HG03139 (cell line): ENCODE results near the gene PCDH15.

ENCODE experiments used
- ATAC-seq: cut with Tn5 transposase; IDR thresholded peaks from one replicate; pipeline ENCODE4 v1.9.1; 2021; ENCODE audit not compliant: unreplicated experiment

PCDH15 gene

DNA sequence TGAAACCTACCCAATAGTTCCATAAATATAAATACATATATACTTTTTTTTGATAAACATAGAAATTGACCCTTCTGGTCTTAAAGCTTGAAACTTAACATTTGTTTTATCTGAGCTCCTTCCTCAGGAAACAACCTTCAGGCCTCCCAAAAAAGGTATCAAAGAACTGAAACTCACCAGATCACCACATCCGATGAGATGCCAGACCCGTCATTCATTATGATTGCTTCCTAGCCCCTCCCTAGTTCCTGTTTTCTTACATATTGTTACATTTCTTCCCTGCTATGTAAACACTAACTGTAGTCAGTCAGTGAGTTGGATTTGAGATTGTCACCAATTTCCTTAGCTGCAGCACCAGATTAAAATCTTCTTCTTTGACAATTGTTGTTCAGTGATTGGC lies 663.6 kb downstream of the PCDH15 start:
- ATAC-seq = no peak

DNA sequence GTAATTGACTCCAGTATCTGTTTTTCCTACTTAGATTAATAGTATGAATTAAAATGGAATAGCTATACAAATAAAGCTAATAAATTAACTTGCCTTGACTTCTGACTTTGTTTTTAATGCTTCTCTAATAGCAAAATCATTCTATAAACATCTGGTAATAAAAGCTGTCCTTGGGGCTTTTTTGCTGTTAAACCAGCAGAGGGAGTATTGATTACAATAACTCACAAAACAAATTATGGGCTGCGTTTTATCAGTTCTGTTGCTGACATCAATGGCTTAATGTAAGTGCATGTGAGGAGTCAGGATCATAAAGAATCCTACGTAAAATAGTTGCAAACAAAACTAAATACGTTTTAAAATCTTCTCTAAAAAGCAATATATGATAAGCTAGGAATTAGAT lies 667.8 kb downstream of the PCDH15 start:
- no peak for ATAC-seq

DNA sequence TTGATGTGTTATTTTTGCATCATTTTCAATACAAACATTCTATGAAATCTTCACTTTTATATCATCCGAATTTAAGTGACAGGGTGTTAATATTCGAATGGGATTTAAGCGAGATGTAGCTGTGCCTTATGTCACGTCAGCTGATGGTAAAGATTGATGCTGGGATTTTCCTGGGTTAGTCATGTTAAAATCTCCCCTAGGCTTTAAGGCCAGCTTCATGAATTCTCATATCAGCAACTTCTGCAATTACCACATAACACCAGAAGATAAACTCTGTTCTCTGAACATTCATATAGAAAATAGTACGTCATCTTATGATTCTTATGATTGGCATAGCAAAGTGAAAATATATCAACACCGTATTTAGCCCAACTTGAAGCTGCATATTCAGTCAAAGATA lies 669.2 kb downstream of the PCDH15 start:
- ATAC-seq = no peak

DNA sequence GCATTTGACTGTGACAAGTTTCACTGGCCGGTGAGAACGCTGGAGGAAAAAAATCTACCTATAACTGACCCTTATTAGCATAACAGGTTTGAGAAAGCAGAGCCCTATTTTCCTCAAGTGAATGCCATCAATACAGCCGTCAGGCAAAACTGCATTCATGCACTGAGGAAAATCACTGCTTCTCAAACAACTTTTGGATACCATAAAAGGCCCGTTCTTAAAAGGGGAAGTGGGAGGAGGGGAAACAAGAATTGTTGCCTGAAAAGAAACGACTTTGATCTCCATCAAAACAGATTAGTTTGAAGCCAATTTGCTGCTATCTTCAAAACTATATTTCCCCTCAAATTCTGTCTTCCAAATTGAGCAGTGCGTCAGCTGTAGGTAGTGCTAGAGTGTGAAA lies 670.6 kb downstream of the PCDH15 start:
- ATAC-seq = no peak

DNA sequence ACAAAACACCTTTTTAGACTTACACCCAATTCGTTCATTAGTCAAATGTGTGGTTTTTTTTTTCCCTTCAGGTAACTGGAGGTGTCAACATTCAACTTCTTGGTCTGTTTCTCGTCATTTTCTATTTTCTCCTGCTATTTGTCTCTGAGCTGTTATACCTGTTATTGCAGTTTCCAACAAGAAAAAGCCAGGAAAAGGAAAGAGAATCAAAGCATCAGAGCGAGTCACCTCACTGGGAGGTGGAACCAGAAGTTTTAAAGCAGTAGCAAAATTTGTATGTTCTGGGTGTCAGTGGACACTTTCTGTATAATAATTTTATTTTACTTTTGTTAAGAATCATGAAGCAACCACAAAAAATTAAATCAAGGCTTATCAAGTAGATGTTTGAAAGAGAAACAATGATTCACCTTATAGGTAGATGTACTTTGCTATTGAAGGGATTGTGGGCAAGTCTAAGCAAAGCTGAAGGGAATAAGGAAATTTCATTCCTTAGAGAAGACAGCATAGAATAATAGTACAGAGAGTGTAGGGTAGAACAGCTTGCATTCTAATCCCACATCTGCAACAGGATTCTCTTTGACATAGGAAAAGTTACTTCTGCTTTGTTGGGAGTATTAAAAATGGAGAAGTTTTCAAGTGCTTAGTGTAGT lies 675.8 kb downstream of the PCDH15 start:
- no peak for ATAC-seq

DNA sequence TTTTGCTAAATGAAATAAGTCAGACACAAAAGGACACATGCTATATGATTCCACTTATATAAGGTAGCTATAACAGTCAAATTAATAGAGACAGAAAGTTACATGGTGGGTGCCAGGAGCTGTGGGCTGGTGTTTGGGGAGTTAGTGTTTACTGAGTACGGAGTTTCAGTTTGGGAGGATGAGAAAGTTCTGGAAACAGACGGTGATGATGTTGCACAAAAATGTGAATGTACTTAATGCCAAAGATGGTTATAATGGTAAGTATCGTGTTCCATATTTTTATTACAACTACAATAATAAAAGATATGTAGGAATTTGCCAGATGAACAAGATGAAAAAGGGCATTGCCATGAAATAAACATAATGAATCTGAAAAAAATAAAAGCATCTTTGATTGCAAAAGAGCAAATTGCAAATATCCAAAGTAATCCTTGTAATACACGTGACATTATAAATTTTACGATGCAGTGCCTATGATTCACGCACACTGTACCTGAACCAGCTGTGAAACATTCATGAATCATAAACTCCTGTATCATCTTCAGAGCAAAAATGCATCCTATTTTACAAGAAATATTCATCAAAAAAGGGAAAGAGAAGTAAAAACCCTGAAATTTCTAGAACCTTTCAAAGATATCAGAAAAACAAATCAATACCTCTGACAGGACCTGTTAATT lies 676.7 kb downstream of the PCDH15 start:
- no peak for ATAC-seq

DNA sequence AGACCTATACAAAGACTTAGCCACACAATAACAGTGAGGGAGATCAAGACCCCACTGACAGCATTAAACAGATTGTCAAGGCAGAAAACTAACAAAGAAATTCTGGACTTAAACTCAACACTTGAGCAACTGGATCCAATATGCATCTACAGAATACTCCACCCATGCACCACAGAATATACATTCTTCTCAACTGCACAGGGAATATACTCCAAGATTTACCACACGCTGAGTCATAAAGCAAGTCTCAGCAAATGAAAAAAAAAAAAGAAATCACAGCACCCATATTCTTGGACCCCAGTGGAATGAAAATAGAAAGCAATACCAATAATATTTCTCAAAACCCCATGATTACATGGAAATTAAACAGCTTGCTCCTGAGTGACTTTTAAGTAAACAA lies 680.2 kb downstream of the PCDH15 start:
- no peak for ATAC-seq

DNA sequence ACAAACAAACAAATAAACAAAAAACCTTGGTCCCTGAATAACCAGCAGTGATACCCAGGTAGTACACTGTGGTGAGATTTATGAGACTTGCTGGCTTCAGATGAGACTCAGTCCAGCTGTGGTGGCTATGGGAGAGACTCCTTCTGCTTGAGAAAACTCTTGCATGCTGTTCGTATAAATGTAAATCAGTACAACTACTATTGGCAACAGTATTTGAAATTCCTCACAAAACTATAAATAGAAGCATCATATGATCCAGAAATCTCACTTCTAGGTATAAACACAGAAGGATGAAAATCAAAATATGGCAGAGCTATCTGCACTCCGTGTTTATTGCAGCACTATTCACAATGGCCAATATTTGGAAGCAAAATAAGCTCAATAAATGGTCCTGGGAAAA lies 692.1 kb downstream of the PCDH15 start:
- no peak for ATAC-seq

DNA sequence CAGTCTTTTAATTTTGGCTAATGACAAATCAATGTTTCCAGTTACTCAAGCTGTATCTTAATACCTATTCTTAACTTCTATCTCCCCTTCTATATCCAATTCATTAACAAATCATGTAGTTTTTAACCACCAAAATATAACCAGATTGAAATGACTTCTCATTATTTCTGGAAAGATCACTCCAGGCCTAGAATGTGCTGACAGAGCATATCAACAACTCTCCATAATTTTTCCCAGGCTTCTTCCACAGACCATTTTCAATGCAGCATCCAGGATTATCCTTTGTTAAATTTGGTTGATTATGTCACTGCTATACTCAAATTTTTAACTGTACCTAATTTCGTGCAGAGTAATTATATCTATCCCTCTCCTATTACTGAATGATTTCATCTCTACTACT lies 704.1 kb downstream of the PCDH15 start:
- ATAC-seq = no peak

DNA sequence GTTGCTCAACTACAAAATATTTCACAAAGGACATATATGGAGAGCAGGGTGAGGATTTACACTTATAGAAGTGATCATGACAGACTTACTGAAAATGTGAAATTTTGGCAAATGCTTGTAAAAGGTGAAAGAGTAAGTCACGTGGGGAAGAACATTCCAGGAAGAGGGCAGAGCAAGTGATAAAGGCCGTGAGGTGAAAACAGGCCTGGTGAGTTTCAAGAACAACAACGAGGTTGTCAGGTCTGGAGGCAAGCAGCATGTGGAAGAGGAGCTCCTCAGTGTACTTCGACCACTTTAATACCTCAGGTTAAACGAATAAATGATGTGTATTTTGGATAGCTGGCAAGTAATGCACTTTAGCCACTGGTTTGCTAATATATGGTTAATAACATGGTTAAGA lies 706.7 kb downstream of the PCDH15 start:
- ATAC-seq = no peak

DNA sequence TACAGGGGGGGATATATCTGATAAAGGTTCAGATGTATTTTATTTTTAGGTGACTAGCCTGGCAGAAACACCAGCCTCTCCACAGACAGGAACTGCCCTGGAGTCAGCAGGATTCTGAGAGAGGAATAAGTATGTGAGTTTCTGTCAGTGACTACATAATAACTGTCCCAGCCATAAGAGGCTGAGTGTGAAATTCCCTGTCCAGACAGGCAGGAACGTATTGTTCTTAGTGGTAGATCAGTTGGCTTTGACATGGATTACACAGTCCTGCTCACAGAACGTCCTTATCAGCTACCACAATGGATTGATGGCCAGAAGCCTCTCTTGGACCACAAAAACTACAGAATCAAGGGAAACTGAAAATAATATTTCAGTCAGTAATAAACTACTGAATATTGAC lies 709.8 kb downstream of the PCDH15 start:
- ATAC-seq = no peak

DNA sequence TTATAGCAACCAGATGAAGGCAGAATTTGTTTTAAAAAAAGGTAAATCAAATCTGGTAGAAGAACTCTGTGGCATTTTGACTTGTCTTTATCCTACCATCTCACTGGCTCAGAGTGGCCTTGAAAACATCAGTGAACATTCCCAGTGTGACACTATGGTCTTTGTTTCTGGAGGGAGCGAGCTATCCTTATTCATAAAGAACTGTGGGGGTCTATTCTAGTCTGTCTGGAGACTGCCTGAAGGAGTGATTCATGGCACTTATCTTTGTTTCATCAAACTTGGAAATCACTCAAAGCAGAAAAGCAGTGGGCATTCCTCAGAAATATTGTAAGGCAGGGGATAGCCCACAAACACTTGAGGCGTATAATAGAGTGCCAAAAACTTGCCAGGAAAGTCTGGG lies 719.1 kb downstream of the PCDH15 start:
- ATAC-seq = no peak

DNA sequence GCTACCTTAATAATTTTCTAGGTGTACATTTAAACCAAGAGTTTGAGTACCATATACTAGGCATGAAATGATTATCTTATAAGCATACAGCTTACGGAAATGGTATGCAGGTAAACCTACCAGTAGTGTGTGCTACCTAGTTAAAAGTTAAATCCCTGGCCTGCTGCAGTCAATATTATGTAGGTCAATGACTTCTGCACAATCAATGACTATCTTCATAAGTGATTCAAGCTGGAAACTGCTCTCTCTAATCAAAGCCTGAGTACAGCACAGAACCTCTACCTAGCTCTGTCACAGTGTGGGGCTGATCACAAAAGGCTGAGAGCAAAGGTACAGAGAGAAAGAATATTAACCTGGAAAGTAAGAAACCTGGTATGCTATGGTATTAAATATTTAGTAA lies 733.7 kb downstream of the PCDH15 start:
- ATAC-seq = no peak

DNA sequence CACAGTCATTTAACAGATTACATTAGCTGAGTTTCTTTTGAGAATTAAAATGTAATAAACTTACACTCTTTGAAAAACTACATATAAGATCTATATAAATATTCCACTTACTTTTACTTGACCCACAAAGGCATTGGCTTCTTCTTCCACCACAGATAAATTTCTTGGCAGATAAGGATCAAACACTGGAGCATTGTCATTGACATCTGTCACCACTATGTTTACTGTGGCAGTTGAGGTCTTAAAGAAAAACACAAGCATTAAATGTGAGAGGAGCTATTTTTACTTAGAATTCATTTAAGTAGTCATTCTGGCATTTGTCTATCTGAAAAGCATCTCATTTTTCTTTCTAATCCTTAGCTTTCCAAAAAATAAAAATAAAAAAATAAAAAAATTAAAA lies 734.4 kb downstream of the PCDH15 start:
- ATAC-seq = no peak

DNA sequence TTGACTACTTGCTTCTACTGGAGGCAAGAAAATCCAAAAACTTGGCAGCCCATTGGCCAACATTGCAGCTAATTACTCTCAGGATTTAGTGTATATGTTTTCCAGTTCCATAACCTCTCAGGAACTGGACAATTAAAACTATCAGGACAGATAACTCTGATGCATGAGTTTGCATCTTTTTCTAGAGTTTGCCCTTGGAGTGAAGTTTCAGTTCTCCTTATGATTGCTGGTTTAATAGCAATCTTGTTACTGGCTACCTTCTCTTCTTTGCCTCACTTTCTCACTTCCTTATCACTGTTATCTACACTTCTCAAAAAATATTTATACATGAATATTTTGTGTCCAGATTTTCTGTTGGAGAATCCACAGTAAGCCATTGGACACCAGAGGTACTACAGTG lies 735.9 kb downstream of the PCDH15 start:
- no peak for ATAC-seq

DNA sequence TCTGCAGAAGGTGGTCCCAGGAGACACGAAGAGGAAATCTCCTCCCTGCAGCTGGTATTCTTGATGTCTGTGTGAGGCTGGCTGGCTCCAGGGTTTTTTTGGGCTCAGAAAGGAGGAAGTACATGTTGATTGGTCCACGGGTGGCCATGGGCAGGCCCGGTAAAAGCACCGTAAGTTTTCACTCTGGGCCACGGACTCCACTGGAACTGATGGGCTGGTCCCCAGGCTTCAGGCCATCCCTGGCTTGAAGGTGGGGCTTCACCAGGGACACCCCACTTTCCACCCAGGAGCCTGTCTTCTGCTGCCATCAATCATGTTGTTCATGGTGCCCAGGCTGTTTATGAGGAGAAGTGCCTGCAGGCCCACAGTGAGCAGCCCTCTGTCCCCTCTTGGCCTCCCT lies 736.8 kb downstream of the PCDH15 start:
- no peak for ATAC-seq

DNA sequence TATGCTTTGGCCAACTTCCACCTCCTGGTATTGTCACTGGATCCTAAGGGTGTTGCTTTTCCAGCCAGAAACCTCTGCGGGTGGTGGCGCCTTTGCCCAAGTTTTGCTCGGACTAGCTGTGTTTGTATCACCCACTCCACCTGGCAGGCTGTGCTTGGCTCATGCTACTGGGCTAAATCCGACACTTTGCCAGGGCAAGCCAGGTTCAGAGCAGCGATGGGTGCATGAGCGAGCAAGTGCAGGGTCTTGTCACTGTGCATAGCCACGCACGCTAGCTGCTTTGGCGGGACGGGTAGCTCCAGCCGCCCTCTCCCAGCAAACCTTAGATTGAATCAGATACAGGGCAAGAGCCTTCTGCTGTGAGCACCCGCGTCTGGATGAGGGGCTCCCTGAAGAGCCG lies 737.5 kb downstream of the PCDH15 start:
- no peak for ATAC-seq

DNA sequence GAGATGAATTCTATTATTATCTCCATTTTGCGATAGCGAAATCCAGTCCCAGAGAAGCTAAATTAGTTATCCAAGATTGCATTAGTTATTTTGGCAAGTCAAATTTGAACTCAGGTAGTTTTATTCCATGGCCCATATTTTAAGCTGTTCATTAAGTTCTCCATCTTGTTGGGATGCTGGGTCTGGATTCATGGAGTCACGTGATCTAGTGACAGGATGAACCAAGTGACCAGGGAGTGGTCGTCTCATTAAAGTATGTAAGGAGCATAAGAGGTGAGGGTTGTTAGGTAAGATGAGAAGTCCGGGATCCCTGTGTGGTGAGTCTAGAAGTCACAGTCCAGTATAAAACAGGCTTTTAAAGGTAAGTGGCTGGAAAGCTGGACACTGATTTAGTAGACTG lies 740.5 kb downstream of the PCDH15 start:
- no peak for ATAC-seq

DNA sequence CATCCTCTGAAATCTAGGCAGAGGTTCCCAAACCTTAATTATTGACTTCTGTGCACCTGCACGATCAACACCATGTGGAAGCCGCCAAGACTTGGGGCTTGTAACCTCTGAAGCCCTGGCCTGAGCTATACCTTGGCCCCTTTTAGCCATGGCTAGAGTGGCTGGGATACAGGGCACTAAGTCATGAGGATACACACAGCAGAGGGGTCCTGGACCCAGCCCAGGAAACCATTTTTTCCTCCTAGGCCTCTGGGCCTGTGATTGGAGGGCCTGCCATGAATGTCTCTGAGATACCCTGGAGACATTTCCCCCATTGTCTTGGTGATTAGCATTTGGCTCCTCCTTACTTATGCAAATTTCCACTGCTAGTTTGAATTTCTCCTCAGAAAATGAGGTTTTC lies 743.7 kb downstream of the PCDH15 start:
- no peak for ATAC-seq

DNA sequence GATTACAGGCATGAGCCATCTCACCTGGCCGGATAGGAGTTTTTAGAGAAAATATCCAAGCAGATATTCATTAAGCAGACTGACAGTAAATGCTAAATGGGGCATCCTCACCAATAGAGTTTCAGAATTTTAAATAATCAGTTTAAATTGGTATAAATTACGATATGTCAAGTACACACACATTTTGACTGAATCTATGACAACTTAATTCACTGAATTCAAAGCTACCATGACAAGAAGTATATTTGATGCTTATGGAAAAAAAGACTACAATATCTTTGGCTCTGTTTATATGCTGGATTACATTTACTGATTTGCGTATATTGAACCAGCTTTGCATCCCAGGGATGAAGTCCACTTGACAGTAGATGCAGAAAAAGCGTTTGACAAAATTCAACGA lies 774.7 kb downstream of the PCDH15 start:
- no peak for ATAC-seq

DNA sequence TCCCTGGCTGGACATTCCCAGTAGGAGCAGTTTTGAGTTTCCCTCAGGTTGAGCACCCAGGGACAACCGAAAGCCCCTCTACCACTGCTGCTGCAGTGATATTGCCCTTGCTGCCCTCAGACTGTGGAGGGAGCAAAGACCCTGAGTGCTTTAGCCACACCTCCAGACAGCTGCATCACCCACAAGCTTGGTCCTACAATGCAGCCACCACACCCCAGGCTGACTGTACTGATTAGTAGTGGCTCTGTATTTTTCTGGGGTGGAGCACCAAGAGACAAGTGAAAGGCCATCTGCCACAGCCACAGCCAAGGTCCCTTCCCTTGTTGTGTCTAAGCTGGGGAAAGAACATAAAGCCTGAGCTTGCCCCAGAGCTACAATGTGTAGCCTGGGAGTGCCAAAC lies 789.9 kb downstream of the PCDH15 start:
- ATAC-seq = no peak

DNA sequence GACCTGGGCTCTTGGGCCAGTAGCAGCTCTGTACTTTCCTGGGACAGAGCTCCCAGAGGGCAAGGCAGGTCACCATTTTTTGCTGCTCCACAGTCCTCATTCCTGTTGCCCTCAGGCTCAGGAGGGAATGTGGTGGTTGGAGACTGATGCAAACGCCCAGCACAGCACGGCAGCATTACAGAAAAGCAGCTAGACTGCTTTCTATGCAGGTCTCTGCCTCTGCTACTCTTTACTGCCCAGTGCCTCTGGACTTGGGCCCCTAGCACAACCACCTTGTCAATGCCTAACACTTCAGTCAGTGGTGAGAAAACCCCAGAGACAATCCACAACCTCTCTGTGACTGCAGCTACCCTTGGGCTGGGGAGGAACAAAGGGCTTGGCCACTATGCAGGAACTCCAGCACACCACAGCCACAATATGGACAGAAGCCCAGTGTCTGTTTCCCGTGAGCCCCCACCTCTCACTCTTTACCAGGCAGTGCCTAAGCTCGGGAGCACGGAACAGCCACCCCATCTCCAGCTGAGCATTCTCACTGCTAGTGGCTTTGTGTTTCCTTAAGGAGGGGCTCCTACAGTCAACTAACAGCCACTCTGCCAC lies 790.6 kb downstream of the PCDH15 start:
- ATAC-seq = no peak

DNA sequence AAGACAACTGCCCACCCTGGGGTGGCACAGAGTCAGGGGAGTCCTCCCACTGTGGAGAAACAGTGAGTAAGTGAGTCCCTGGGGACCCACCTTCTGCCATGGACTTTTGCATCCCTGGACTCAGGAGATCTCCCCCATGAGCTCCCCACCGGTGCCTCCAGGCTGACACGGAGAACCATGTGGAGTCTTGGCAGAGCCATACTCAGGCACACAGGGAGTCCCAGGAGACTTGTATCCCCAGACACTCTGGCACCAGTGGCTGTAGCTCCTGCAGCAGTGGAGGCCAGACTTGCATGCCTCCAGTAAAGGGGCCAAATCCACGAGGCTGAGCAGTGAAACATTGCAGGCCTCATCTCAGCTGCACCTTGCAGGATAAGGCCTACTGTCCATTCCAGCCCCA lies 791.4 kb downstream of the PCDH15 start:
- no peak for ATAC-seq
